IgD-negative memory B cell (primary cell): Measurements from ENCODE around the gene DNAJC21. TPM values are rescaled to one million over a fixed set of nuclear protein-coding genes. Genes with fewer than 3 reads are reported as not detected.

Source experiments
- H3K27ac Mint-ChIP-seq, 3 donors: one replicate each; pipeline ENCODE4 v1.8.0; 2020 to 2022; ENCODE audit warnings: mild to moderate bottlenecking in 3 of 3, mixed read lengths in 3 of 3, moderate library complexity in 1 of 3
- H3K27me3 Mint-ChIP-seq: one replicate; pipeline ENCODE4 v1.8.0; 2021; ENCODE audit warnings: mixed read lengths
- H3K36me3 Mint-ChIP-seq: one replicate; pipeline ENCODE4 v1.8.0; 2020; ENCODE audit warnings: mild to moderate bottlenecking, mixed read lengths
- H3K4me1 Mint-ChIP-seq, 3 donors: one replicate each; pipeline ENCODE4 v1.8.0; 2020 to 2022; ENCODE audit warnings: mixed read lengths in 3 of 3, mild to moderate bottlenecking in 1 of 3
- H3K4me3 Mint-ChIP-seq, 4 donors: one replicate each; pipeline ENCODE4 v1.8.0; 2020 to 2022; ENCODE audit warnings: mild to moderate bottlenecking in 4 of 4, mixed read lengths in 4 of 4, moderate library complexity in 3 of 4
- H3K9me3 Mint-ChIP-seq, 3 donors: one replicate each; pipeline ENCODE4 v1.8.0; 2020 to 2021; ENCODE audit warnings: mixed read lengths in 3 of 3, mild to moderate bottlenecking in 1 of 3
- polyA plus RNA-seq: library from polyadenylated mRNA; unstranded; fragments of 300-500 nt; fragmentation: Illumina TruSeq; gene quantifications from one replicate; pipeline ENCODE4 v1.2.3, GENCODE V29; 2021

DNAJC21 gene
- 14.8 TPM for polyA plus RNA-seq

- Mint-ChIP-seq H3K27me3 (no peaks in the 10 kb centered on the region), H3K9me3 (no peaks in the 10 kb centered on the region), H3K27ac (peak within 1 kb of the TSS; percentile 62 to 94 (median 93)), H3K4me3 (peak within 1 kb of the TSS; percentile 94 to 99 (median 97)), H3K36me3 (peaks cover 3% of the 10 kb centered on the region), H3K4me1 (peaks cover 17 to 33% (median 25%) of the 10 kb centered on the region in 3 donors)
Measured at GRCh38 chr5:34929134-34929719, at the start of gene DNAJC21. DNAJC21 (plus strand) TSS chr5:34929559; CDS start chr5:34929820, 261 bp downstream.

- Mint-ChIP-seq H3K36me3 (peaks cover 2% of the 10 kb centered on the region), H3K27me3 (peaks cover 2% of the 10 kb centered on the region), H3K9me3 (peaks cover 0 to 5% (median 4%) of the 10 kb centered on the region in 3 donors), H3K4me3 (no peak overlapping the region), H3K27ac (no peak overlapping the region), H3K4me1 (no peaks in the 10 kb centered on the region)
Measured at GRCh38 chr5:34881246-34881645, 48.1 kb upstream of the DNAJC21 start.

- no peaks in the 10 kb centered on the region for H3K4me1 Mint-ChIP-seq
Measured at GRCh38 chr5:34886392-34887119, 42.8 kb upstream of the DNAJC21 start.

GRCh38 chr5:34889394-34889793, 40.0 kb upstream of the DNAJC21 start:
- Mint-ChIP-seq H3K27ac (no peak overlapping the region), H3K27me3 (peaks cover 2% of the 10 kb centered on the region), H3K9me3 (no peaks in the 10 kb centered on the region), H3K4me3 (no peak overlapping the region), H3K4me1 (no peaks in the 10 kb centered on the region), H3K36me3 (no peaks in the 10 kb centered on the region)

More at GRCh38 chr5:34886392-34887119, 42.8 kb upstream of the DNAJC21 start:
- Mint-ChIP-seq H3K27me3 (peaks cover 4% of the 10 kb centered on the region), H3K9me3 (no peaks in the 10 kb centered on the region), H3K27ac (no peak overlapping the region), H3K36me3 (no peaks in the 10 kb centered on the region), H3K4me3 (no peak overlapping the region)

- no peak overlapping the region for H3K4me3 Mint-ChIP-seq
- no peak overlapping the region for H3K27ac Mint-ChIP-seq
- H3K9me3 Mint-ChIP-seq = no peaks in the 10 kb centered on the region
- H3K27me3 Mint-ChIP-seq = peaks cover 2% of the 10 kb centered on the region
- H3K4me1 Mint-ChIP-seq = no peaks in the 10 kb centered on the region
- no peaks in the 10 kb centered on the region for H3K36me3 Mint-ChIP-seq
Measured at GRCh38 chr5:34891981-34892380, 37.4 kb upstream of the DNAJC21 start.

GRCh38 chr5:34892414-34892813, 36.9 kb upstream of the DNAJC21 start:
- Mint-ChIP-seq H3K4me3 (no peak overlapping the region), H3K4me1 (no peaks in the 10 kb centered on the region), H3K27ac (no peak overlapping the region), H3K27me3 (peaks cover 2% of the 10 kb centered on the region), H3K9me3 (no peaks in the 10 kb centered on the region), H3K36me3 (no peaks in the 10 kb centered on the region)

- Mint-ChIP-seq H3K27ac (no peak overlapping the region), H3K9me3 (no peaks in the 10 kb centered on the region), H3K4me1 (no peaks in the 10 kb centered on the region), H3K36me3 (no peaks in the 10 kb centered on the region), H3K4me3 (no peak overlapping the region), H3K27me3 (no peaks in the 10 kb centered on the region)
Measured at GRCh38 chr5:34894716-34895115, 34.6 kb upstream of the DNAJC21 start.

- H3K27ac Mint-ChIP-seq = no peak overlapping the region
- no peaks in the 10 kb centered on the region for H3K27me3 Mint-ChIP-seq
- H3K4me3 Mint-ChIP-seq = no peak overlapping the region
- H3K4me1 Mint-ChIP-seq = no peaks in the 10 kb centered on the region
- no peaks in the 10 kb centered on the region for H3K9me3 Mint-ChIP-seq
- no peaks in the 10 kb centered on the region for H3K36me3 Mint-ChIP-seq
Measured at GRCh38 chr5:34895641-34896419, 33.5 kb upstream of the DNAJC21 start.

GRCh38 chr5:34897646-34898045, 31.7 kb upstream of the DNAJC21 start:
- Mint-ChIP-seq H3K4me3 (no peak overlapping the region), H3K36me3 (no peaks in the 10 kb centered on the region), H3K27me3 (no peaks in the 10 kb centered on the region), H3K9me3 (no peaks in the 10 kb centered on the region), H3K4me1 (no peaks in the 10 kb centered on the region), H3K27ac (no peak overlapping the region)

- Mint-ChIP-seq H3K4me3 (no peak overlapping the region), H3K27ac (no peak overlapping the region), H3K4me1 (no peaks in the 10 kb centered on the region), H3K9me3 (no peaks in the 10 kb centered on the region), H3K36me3 (no peaks in the 10 kb centered on the region), H3K27me3 (no peaks in the 10 kb centered on the region)
Measured at GRCh38 chr5:34898258-34898895, 31.0 kb upstream of the DNAJC21 start.

GRCh38 chr5:34899066-34899465, 30.3 kb upstream of the DNAJC21 start:
- Mint-ChIP-seq H3K27ac (no peak overlapping the region), H3K4me1 (no peaks in the 10 kb centered on the region), H3K36me3 (no peaks in the 10 kb centered on the region), H3K4me3 (no peak overlapping the region), H3K9me3 (no peaks in the 10 kb centered on the region), H3K27me3 (no peaks in the 10 kb centered on the region)

GRCh38 chr5:34900652-34901051, 28.7 kb upstream of the DNAJC21 start:
- Mint-ChIP-seq H3K36me3 (no peaks in the 10 kb centered on the region), H3K4me3 (no peak overlapping the region), H3K4me1 (no peaks in the 10 kb centered on the region), H3K9me3 (no peaks in the 10 kb centered on the region), H3K27me3 (no peaks in the 10 kb centered on the region), H3K27ac (no peak overlapping the region)

- peak overlapping the region in 1 of 3 donors; percentile 29 for H3K27ac Mint-ChIP-seq
- H3K36me3 Mint-ChIP-seq = no peaks in the 10 kb centered on the region
- no peaks in the 10 kb centered on the region for H3K9me3 Mint-ChIP-seq
- H3K27me3 Mint-ChIP-seq = no peaks in the 10 kb centered on the region
- H3K4me1 Mint-ChIP-seq = no peaks in the 10 kb centered on the region
- H3K4me3 Mint-ChIP-seq = peak overlapping the region in 1 of 4 donors; percentile 35
Measured at GRCh38 chr5:34903260-34903659, 26.1 kb upstream of the DNAJC21 start.

- H3K27ac Mint-ChIP-seq = no peak overlapping the region
- H3K27me3 Mint-ChIP-seq = no peaks in the 10 kb centered on the region
- peaks cover 4% of the 10 kb centered on the region for H3K36me3 Mint-ChIP-seq
- no peaks in the 10 kb centered on the region for H3K9me3 Mint-ChIP-seq
- H3K4me1 Mint-ChIP-seq = peaks cover 0 to 1% (median 0%) of the 10 kb centered on the region in 3 donors
- H3K4me3 Mint-ChIP-seq = no peak overlapping the region
Measured at GRCh38 chr5:34905564-34905963, 23.8 kb upstream of the DNAJC21 start.

GRCh38 chr5:34913072-34913471, 16.3 kb upstream of the DNAJC21 start:
- no peaks in the 10 kb centered on the region for H3K9me3 Mint-ChIP-seq
- no peak overlapping the region for H3K27ac Mint-ChIP-seq
- H3K36me3 Mint-ChIP-seq = peaks cover 6% of the 10 kb centered on the region

More at GRCh38 chr5:34913072-34913471, 16.3 kb upstream of the DNAJC21 start:
- Mint-ChIP-seq H3K4me1 (peaks cover 16 to 26% (median 22%) of the 10 kb centered on the region in 3 donors), H3K27me3 (no peaks in the 10 kb centered on the region), H3K4me3 (no peak overlapping the region)
